ENCODE data around the gene TMEM43.

GRCh38 chr3:14092464-14092863 lies 32.4 kb upstream of the TMEM43 start:
- TF ChIP-seq POLR2A (IDR thresholded peaks at IDR 0.05; ENCODE audit: low read depth, low read length), result no peak
- no peak for TF ChIP-seq TAF1 (IDR thresholded peaks at IDR 0.05; ENCODE audit: low read depth, low read length)
- TF ChIP-seq POLR2AphosphoS5 (IDR thresholded peaks at IDR 0.05; ENCODE audit: low read depth, low read length), result no peak
